Activated CD4-positive, alpha-beta T cell treated with anti-CD3 and anti-CD28 coated beads, Interleukin-2, Interleukin-4, amounts not matched to agents 100 ng/mL and 50 ng/mL, durations not matched to agents 16 hours and 8 hours (primary cell): ENCODE data around the gene VTI1A.

Experiments used
- DNase-seq: peaks from one replicate; pipeline ENCODE4 v3.0.0-alpha.2; 2020; ENCODE audit warnings: low spot score

Gene VTI1A

GRCh38 chr10:112756235-112756527, 309.2 kb downstream of the VTI1A start:
- DNase-seq = no peak

DNA sequence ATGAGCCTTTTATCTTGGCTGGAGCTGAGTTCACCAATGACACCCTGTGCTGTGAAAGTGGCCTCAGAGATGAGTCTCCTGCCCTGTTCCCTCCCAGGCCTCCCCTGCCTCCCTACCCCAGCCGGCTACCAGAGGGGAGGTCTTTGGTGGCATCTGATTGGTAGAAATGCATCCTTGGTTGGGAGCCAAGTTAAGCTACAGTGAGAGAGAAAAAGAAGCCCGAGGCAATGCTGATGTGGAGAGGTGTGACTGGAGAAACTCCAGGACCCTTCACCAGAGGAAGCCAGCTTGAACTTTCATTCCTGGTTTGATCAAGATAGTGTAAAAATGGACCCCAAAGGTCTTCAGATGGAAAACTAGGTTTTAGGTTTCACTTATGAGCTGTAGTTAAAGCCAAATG, 311.9 kb downstream of the VTI1A start:
- DNase-seq = no peak

DNA sequence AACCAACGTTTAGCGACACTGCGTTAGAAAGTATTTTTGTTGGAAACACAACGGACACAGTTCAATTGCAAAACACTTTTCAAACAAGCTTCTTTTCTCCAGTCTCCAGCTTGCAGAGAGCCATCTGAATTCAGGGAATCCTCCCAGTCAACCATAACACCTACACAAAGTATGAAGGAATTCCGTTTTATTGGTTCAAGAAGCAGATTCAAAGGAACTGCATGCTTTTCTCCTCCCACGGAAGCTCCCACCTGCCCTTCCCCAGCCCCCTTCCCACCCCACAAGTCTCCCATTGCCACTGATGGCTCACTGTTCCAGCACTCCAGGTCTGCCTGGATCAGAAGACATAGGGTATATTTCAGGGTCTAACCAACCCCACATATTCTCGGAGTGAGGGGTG, 312.5 kb downstream of the VTI1A start:
- no peak for DNase-seq

- DNase-seq = no peak
Measured at GRCh38 chr10:112761256-112761655, 314.2 kb downstream of the VTI1A start.

DNA sequence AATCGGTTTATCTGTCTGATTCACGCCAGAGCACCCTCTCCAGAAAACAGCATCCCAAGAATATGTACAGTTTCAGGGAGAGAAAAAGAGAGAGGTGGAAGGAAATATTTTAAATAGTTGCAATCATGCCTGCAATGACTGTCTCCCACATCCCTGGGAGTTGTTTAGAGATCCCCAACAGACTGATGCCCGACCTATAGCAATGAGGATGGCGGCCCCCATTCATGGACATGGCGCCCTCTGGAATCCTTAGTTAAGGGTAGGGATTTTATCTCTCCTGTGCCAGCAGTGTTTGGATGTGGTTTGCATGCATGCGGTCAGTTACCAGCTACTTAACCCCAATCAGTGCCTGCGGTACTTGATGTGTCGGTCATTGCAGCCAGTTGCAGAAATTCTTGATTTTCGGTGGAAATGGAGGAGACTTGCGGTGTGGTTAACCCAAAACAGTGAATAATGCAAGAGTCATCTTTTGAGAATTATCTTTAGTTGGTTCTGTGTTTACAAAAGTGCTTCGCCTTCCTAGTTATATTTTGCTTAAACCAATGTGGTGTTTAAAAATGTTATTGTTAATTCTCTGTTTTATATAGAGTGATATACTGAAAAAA, 317.0 kb downstream of the VTI1A start:
- no peak for DNase-seq

DNA sequence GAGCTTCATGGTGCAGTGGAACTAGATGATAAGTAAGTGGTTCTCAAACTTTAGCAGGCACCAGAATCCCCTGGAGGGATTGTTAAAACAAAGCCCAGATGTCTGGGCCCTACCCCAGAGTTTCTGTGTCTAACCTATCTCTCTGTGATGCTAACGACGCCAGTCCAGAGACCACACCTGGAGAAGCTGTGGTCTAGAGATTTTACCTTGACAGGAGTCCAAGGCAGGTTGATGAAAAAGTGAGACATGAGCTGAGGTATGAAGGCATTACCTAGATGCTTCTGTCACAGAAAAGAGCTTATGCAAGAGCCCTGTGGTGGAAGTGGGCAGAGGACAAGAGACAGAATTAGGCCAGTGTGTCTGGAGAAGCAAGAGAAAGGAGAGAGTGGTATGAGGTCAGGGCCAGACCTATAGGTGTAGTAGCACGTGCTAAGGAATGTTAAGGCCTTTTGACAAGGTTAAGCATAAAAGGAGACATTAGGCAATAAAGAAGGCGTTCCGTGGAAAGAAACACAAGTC, 318.8 kb downstream of the VTI1A start:
- DNase-seq = no peak

DNA sequence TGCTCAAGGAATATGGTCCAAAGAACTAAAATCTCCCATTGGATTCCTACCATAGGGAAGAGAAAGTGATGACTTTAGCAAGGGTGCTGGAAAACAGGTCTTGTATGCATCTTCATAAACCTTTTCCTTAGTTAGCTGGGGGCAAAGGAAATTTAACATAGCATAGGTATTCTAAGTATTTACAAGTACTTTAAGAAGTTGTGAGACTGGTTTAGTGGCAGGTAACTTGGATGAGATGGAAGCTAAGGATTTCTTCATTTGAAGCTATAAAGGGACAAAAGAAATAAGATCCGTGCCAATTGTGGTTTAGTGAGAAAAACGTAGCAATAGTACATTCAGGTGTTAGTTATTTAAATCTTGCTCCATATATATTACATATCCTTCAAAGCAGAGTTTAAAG, 319.6 kb downstream of the VTI1A start:
- DNase-seq = no peak

- DNase-seq = no peak
Measured at GRCh38 chr10:112767156-112767555, 320.1 kb downstream of the VTI1A start.

DNA sequence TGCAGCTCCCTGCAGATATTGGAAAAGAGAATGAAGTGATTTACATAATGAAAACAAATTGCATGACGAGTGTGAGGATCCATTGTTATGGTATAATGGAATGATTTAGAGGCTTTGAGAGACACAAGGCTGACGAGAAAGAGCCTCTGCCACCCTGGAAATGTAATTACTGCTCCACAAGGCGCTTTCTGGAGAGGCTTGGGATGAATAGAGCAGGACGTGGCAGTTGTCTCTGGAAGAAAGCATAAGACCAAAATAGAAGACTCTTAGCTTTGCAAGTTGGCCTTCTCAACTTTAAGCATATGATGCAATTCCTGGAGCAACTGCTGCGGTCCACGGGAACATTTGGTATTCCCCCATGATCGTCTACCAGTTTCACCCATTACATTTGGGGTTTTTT, 321.1 kb downstream of the VTI1A start:
- DNase-seq = no peak

DNA sequence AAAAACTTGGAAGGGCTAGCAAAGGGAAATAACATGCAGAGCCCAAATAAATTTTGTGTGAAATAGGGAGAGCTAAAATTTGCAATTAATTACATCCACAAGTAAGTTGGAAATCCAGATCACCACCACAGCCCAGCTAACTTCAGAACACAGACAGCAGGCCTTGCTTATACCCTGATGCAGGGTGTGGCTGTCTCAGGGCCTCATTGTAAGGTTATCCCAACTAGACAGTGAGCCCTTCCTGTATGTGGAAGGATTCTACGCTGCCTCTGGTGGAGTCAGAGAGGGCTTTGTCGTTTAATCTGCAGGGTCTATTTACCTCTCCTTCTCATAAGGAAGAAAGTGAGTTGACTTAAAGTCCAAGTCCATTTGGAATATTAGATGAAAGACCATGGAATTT, 322.1 kb downstream of the VTI1A start:
- DNase-seq = no peak

DNA sequence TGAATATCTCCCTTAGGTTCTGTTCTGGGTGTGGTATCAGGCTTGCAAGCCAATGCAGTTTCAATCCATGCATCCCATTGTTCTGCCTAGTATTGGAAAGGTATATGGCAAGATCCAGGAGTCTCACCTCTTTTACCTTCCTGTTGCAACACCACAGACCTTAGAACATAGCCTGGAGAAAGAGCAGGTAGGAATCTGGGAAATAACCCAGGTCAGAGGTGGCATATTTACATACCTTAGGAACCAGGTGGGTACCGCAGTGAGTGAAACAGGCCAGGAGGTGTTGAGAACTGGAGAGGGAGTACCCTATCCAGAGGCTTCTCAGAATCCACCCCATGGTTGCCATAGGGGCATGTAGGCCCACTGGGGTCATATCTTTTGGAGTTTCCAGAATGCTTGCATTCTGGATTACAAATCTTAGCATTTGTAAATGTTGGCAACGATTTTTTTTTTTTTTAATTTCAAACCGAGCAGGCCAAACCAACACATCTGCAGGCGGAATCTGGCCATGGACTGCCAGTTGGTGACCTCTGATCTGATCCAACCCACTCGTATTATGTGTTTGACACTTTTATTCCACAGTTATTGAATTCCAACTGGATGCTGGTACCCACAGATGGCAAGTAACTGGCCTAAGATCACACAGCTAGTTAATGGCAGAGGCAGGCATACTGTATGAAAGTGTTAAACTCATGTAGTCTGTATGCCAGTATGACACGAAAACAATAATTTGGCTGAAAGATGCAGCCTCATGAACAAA, 322.8 kb downstream of the VTI1A start:
- DNase-seq = no peak

- no peak for DNase-seq
Measured at GRCh38 chr10:112771733-112772132, 324.7 kb downstream of the VTI1A start.

- no peak for DNase-seq
Measured at GRCh38 chr10:112773783-112774182, 326.8 kb downstream of the VTI1A start.

- no peak for DNase-seq
Measured at GRCh38 chr10:112774210-112774609, 327.2 kb downstream of the VTI1A start.

DNA sequence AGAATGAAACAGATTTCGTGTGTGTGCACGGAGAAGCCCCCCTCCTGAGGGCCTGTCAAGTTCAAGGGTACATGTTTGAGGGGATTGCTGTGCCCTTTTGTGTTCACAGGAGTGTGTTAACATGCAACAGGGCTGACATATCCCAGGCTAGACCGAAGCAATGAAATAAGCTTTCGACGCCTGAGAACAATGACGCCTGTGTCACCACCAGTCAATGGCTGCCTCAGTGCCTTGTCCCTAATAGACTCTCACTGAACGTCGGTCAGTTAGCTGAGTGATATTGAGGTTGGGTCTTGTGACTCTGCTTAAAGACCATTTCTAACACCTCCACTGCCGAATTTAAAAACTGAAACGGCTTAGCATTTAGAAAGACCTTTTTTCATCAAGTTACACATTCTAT, 327.8 kb downstream of the VTI1A start:
- no peak for DNase-seq

- no peak for DNase-seq
Measured at GRCh38 chr10:112775381-112775780, 328.4 kb downstream of the VTI1A start.

GRCh38 chr10:112775892-112776674, 329.1 kb downstream of the VTI1A start:
- DNase-seq = no peak

GRCh38 chr10:112778579-112778978, 331.6 kb downstream of the VTI1A start:
- DNase-seq = no peak

- no peak for DNase-seq
Measured at GRCh38 chr10:112779025-112779770, 332.2 kb downstream of the VTI1A start.

DNA sequence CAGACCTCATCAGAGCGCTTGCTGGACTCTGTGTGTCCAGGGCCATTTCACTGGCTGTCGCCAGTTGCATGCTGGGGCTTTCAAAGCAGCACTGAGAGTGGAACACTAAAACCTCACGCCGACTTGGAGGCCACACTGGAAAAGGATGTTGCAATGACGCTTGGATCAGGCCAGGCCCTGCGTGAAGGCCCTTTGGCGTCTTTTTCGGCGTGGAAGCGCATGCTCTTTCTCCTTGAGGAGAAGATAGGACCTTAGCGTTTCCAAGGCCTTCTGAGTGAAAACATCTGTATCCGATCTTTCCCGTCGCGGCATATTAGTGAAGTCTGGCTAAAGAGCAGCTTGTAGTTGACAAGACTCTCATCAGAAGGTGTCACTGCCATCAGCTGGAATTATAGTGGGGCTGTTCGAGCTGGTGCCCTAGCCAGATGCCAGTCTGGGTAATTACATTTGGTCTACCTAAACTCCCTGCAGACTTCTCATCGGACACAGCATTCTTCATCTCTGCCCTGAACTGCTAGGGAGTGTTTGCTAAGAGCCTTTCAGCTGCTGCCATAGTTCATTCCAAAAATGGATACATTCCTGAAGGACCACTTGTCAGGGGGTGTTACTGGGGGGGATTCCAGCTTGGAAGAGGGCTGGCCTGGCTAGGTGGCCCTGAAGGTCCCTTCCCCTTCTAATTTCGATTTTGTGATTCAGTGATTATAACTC, 335.3 kb downstream of the VTI1A start:
- no peak for DNase-seq

- no peak for DNase-seq
Measured at GRCh38 chr10:112783351-112784021, 336.5 kb downstream of the VTI1A start.
